ENCODE measurements around the gene CECR2.
"Not testable (repeated sequence)": the region's sequence is repeated elsewhere in the genome, so short reads cannot be mapped to it uniquely, and the experiment has no call there.

CECR2 gene

DNA sequence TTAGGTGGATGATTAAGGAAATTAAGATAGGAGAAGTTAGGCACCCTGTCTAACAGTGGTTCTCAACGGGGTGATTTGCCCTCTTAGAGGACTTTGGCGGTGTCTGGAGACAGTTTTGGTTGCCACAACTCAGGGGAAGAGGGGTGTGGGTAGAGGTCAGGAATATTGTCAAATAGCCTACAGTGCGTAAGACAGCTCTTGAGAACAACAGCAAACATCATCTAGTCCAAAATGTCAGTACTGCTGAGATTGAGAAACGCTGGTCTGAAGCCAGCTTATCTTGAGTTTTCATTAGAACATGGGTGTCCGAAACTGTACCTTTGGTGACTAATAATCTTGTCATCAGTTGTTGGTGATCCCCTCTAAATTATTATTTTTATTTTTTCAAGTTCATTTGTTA lies 38.4 kb downstream of the CECR2 start:
- no peak for DNase-seq

DNA sequence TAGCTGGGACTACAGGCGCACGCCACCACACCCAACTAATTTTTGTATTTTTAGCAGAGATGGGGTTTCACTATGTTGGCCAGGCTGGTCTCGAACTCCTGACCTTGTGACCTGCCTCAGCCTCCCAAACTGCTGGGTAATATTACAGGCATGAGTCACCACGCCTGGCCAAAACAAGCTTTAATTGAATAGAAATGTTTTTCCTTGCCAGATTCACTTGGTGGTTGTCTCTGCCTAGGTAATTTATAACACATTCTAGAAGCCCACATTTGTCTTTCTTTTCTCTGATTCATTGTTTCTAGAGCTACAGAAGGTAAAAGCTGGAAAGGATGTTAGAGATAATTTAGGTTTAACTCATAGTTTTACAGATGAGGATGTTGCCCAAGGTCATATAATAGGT lies 41.3 kb downstream of the CECR2 start:
- DNase-seq: no peak

DNA sequence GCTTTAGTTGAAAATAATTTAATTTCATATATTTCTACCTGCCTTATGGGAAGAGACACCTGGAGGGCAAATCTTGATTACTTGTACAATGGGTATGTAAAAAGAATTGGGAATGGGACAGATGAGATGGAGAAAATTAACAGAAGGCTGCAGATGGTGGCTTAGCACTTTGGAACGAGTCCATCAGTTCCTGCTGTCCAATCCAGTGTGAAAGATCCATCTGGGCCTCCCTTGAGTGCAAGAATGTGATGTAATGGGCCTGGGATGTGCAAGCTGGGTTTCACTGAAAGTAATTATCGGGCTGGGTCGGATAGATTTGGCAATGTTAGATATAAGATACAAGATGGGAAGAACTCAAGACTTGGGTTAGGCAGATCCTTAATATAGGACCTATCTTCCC lies 42.0 kb downstream of the CECR2 start:
- no peak for DNase-seq

DNA sequence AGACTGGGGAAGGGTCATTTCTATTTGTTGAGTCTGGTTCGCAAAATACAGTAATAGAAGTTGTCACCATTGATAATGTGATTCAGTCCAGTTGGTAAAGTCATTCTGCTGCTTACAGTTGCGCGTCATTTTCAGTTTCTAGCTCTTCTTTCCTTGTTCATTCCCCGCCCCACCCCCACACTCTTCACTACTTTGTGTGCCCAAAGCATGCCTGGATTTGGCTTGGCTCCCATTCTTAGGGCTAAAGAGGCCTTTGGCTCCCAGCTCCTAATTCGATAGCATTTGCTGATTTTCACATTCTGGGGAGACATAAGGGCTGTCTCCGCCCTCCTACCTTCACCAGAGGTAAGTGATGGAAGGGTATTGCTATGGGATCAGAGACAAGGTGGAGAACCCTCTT lies 43.0 kb downstream of the CECR2 start:
- DNase-seq: no peak

DNA sequence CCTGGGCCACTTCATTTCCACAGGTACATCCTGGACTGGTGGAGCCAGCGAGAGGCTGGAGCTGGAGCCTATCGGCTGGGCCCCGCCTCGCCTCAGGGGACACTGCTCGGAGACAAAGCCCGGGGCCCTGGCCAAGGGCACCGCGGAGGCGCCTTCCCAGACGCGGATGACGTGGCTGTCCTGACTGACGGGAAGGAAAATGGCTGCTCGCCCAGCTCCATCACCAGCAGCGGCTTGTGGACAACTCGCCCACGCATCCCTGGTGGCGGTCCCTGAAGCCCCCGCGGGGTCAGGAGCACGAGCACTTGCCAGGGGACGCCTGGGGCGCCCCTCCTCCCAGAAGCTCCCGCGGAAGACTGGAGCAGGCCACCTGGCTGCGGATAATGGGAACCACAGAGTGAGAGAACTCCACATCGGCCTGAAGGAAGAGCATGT lies 49.6 kb downstream of the CECR2 start:
- no peak for DNase-seq

DNA sequence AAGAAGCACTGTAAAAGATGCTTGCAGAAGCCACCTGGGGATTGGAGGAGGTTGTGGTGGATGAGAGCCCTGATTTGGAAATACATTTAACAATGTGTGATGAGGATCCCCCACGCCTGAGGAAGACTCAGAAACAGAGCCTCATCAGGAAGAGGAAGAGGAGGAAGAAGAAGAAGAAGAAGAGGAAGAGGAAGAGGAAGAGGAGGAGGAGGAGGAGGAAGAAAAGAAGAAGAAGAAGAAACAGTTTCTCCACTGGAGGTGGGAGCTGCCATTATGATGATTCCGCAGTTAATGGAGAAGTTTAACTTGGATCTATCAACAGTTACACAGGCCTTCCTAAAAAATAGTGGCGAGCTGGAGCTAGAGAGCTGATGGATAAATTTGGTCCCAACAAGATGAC lies 50.1 kb downstream of the CECR2 start:
- no peak for DNase-seq

DNA sequence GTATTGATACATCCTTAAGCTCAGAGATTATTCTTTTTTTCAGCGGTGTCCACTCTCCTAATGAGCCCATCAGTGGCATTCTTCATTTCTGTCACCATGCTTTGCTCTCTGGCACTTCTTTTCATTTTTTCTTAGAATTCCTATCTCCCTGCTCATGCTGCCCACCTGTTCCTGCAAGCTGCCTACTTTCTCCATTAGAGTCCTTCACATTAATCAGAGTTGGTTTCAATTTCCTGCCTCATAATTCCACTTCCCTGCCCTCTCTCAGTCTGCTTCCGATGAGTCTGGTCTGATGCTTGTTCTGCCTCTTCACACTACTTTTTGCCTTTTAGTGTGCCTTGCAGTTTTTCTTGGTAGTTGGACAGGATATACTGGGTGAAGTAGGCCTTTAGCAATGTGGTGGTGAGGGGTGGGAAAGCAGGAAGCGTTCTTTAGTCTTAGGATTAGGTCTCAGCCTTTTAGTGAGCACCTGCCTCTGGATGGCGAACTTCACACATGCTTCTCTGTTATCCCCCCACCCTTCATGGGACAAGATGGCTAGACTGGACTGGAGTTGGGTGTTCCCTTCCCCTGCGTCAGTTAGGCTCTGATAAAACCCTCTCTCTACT lies 53.6 kb downstream of the CECR2 start:
- DNase-seq: no peak

DNA sequence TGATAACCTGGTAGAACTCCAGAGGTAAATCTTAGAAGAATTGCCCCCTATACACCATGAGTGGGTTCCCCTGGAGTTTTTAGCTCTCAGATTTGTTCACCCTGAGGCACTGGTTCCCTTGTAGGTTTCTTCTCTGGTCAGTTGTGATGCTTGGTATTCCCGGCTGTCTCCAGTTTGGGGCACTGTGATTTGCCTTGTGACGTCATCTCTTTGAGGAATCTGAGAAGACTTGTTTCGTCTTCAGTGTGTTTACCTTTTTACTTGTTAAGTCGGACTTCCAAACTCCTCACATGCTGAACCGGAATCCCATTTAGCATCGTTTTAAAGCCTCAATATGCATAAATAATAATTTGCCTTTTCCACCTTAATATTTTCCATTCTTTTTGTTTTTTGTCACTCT lies 54.4 kb downstream of the CECR2 start:
- DNase-seq: no peak

DNA sequence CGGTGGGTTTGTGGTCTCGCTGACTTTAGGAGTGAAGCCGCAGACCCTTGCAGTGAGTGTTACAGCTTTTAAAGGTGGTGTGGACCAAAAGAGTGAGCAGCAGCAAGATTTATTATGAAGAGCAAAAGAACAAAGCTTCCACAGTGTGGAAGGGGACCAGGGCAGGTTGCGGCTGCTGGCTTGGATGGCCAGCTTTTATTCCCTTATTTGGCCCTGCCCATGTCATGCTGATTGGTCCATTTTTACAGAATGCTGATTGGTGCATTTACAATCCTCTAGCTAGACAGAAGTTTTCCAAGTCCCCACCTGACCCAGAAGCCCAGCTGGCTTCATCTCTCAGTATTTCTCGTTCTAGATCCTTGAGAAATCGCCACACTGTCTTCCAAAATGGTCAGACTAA lies 58.3 kb downstream of the CECR2 start:
- not testable (repeated sequence) for DNase-seq

DNA sequence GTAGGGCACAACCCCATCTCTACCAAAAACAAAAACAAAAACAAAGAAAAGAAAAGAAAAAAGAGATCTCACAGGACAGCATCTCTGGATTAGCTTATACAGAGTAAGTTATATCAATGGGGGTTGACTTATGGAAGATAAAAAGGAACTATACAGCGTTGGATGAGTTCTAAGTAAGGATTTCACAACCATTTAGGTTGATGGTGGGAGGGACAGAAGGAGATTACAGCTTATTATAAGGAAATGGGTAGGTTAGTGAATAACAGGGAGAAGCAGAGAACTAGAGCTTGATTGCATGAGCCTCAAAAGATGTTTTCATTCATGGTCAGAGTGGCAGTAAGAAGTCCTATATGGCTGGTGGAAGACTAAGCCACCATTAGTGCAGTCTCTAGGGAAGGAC lies 60.3 kb downstream of the CECR2 start:
- no peak for DNase-seq

DNA sequence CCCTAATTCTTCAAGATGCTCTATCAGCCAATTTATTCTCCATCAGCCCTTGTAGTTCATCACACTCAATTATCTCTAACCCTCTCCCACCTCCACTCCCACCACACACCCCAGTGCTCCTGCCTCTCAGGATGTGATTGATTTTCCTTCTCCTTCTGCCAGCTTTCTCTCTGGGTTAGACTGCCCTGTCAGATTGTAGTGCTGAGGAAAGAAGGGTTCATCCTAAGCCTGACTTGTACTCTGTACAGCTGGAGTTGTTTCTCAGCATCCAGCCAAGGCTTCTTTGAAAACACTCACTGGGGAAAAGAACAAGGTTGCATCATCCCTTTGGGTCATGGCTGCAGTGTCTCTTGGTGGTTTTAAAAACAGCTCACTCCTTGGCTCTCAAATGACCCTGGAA lies 61.2 kb downstream of the CECR2 start:
- DNase-seq: no peak

DNA sequence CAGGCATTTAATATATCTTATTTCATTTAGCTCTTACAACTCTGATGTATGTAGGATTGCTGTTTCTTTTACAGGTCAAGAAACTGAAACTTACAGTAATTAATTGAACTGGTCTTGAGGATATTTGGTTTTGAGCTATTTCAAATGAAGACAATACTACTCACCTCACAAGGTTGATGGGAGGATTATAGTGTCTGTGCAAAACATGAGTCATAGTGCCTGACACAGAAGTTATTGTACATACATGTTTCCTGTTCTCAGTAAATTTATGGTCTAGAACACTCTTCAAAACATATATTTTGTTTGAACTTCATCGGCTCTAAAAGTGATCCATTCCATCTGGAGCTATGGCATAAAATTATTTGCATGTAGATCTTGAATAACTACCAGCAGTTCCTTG lies 61.9 kb downstream of the CECR2 start:
- DNase-seq: no peak

DNA sequence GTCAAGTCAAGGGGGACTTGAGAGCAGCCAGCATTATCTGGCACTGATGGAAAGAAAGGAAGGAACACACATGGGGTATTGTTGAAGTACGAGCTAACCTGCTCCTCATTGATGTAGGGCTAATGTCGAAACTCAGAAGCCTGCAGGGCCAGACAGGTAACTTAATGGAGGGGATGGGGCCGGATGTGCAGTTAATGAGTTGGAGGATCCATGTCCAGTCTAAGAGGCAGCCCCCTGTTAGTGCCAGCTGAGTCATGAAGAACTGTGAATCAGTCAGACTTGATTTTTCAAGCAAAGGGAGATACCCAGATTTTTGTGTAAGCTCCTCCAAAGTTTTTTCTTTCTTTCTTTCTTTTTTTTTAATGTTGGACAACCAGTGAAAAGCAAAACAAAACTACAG lies 65.6 kb downstream of the CECR2 start:
- DNase-seq: no peak

DNA sequence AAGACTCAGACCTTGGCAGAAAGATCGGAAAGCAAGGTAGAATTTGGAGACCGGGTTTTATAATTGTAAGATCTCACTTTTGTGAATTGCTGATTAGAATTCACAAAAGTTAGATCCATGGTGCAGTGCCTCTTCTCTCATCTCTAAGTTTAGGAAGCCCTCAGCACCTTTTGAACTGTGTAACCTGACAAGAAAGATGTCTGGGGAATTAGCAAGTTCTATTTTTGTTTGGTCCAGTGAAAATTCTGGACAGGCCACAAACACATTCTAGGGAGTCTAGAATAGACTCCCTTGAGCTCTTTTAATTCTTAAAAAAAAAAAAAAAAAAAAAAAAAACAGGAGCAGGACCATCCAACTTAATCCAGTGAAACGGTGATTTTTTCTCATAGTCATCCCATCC lies 66.1 kb downstream of the CECR2 start:
- no peak for DNase-seq

DNA sequence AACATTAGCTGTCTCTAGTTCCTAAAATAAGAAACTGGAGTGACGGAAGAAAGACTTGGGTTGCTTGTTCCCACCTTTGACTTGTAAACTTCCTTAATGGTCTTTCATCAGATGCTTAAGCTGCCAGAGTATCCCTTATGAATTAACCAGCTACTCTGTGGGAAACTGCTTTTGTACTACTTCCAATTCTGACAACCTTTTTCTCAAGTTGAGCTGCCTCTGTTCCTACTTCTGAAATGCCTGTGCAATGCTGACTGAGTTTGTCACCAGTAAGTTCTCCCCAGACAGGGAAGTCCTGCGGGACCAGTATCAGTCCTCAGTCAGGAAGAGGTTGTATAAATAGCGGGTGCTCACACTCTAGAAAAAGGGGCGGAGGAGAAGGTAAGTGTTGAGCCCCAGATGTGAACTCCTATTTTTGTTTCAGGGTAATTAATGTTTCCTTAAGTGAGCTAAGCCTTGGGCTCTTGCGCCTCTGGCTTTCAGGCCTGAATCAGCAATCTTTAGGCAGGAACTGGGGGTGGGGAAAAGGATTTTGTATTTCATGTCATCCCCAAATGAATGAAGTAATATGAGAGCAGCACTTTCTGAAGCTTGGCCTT lies 67.2 kb downstream of the CECR2 start:
- no peak for DNase-seq

DNA sequence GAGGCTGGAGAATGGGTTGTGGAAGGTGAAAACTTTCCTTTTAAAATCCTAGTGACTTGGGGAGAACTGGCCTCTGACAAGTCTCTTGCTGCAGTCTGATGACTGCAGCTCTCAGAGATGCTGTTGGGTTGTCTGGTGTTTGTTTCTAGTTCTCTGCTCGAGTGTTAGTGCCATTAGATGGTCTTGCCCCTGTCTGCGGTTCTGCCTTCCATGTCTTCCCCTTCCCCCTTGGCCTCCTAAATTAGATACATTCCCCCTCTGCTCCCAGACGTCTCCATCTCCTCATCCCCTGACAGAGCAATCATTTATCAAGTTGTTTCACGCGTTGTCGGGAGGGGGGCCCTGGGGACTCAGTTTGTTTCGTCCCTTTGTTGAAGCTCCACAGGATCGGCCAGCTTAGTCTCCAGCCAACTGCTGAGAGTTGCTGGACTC lies 67.7 kb downstream of the CECR2 start:
- DNase-seq: no peak

DNA sequence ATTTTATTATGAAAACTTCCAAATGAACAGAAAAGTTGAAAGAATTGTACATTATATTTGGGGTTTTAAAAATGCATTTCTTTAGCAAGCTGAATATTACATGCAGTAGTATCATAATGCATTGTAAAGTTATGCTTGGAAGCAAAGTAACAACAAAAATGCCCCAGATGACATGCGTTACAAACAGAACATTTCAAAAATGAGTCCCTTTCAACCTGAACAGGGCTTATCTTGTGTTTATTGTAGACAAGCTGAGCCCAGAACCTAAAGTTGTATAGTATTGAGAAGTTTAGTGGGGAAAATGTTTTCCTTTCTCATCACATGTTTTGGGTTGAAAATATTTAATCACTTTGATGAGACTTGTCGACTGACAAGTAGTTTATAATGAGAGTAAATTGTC lies 68.8 kb downstream of the CECR2 start:
- no peak for DNase-seq

DNA sequence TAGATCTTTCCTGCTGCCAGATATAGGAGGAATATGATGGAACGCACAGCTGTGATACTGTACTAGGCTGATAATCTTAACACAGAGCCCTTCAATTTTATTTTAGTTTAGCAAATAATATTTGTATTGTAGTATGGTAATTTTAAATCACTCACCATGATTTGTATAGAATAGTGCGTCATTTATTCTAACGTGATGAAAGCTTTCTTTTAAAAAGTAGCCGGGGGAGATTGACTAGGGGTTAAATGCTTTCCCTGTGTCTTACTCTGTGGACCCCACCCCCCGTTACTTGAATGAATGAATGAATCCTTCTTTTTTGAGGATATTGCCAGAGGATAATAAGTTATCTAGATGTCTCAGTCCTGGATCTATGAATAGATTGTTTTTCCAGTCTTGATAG lies 72.1 kb downstream of the CECR2 start:
- DNase-seq: no peak

DNA sequence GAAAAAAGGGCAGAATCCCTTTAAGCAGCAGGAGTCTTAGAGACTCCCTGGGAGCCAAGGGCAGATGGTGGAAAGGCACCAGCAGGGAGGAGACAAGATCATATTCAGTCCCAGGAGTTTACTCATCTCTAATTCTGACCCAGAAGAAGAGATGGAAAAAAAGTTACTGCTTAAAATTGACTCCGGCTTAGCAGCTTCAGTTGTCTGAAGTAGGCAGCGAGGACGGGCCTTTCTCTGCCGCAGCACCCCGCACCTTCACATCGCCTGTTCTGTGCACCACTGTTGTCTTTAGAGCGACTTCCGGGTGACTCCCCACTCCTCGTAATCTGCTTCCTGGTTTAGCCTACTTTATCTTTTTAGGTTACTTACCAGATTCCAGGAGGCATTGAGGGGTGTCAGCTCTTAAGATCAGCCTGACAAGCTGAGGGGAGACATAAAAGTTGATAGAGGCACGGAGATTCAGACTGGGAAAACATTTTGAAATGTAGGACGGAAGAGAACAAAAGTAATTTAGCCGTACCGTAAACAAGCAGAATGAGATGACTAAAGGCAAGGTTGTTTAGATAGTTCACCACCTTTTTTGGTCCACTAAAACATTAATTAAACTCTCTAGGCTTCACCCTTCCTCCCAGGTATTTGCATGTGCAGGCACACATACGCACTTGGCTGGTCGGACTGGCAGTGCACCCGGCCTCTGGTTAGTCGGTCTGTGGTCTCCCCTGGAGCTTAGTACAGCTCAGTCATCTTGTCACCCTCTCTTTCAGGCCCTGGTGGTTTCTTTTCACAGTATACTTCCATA lies 74.3 kb downstream of the CECR2 start:
- DNase-seq: no peak

DNA sequence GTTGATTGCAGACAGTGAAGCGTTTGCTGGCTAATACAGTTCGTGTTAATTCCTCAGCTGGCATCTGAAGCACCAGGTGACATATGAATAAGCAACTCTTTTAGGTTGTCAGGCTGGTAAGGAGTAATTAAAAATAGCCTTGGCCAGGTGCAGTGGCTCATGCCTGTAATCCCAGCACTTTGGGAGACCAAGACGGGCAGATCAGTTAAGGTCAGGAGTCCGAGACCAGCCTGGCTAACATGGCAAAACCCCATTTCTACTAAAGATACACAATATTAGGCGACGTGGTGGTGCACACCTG lies 74.9 kb downstream of the CECR2 start:
- no peak for DNase-seq

DNA sequence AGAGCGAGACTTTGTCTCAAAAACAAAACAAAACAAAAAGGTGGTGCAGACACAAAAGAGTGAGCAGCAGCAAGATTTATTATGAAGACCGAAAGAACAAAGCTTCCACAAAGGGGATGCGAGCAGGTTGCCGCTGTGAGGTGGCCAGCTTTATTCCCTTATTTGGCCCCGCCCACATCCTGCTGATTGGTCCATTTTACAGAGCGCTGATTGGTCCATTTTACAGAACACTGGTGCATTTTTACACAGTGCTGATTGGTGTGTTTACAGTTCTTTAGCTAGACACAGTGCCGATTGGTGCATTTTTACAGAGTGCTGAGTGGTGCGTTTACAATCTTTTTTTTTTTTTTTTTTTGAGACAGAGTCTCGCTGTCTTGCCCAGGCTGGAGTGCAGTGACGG lies 77.4 kb downstream of the CECR2 start:
- no peak for DNase-seq

DNA sequence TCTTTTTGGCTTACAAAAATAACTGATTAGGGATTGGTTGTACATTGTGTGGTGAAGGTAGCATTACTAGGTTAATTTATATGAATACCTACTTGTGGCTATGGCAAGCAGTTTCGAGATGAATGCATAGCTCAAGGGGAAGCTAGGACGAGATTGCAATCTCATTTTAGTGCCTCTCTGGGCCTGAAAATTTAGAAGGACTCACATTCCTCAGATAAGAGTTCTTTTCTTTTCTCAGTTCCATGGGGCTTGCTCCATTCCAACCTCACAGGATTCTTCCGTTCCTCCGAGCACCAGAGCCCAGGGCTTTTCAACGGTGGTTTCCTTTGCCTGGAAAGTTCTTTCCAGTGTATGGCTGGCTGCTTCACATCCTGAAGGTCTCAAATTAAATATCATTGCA lies 82.1 kb downstream of the CECR2 start:
- no peak for DNase-seq

DNA sequence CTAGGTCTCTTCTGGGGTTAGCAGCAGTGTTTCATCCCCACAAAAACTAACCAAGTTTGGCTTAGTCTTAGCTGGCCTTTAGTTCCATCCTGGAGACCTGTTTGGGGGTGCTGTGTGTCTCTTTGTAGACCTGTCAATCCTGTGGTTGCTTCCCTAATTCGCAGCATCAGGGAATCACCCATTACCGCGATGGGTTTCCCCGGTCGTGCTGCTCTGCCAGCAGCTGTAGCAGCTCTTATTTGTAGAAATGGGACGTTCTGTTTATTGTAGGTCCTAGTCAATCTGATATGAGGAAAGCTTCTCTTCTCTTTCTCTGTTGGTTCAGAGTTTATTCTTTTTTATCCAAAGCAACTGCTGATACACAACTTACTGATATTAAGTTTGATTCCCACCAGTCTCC lies 91.6 kb downstream of the CECR2 start:
- DNase-seq: no peak

DNA sequence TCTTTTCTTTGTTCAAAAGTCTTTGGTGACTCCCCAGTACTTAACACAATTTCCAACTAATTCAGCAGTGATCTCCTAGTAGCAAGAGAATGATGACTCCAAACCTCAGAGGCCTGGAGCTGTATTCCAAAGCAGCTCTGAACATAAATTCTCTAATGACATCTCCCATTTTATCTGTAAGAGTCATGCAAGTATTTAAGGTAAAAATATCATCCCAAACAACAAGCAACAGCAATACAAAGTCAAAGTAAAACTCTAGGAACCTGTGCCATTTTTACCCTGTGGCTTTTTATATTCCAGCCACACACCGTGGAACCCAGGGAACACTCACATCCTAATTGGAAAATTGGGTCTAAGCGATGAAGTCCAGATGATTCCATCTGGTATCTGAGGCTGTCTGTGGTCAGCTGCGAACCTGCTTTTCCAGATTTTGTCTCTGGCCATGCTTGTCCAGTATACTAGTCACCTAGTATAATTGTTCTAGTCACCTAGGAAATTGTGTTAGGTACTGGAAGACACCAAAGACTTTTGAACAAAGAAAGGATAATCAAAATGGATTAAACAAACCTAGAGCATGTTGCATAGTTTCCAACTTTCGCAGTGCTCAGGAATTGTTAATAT lies 101.7 kb downstream of the CECR2 start:
- no peak for DNase-seq

All from CD4-positive, alpha-beta T cell treated with Interleukin-10 for 1 hour (primary cell).